Gastroesophageal sphincter (tissue), 4 donors: ENCODE results near the gene SGCB. TPM values are rescaled to one million over a fixed set of nuclear protein-coding genes. Genes with fewer than 3 reads are reported as not detected.

Source experiments
- ATAC-seq: fragments of 150-250 bp; one replicate; pipeline ENCODE4 v1.9.1; 2016; ENCODE audit warnings: mild to moderate bottlenecking, moderate library complexity
- H3K27ac ChIP-seq, 4 donors: fragments of 200-600 bp; sonication (generic) in 3 of 4; 1 replicate in 3 of 4; 2 replicates in 1 of 4; pipeline ENCODE4 v1.5.1; 2016 to 2019
- H3K27me3 ChIP-seq: fragments of 200-600 bp; sonication (generic); one replicate; pipeline ENCODE4 v1.5.1; 2019
- H3K36me3 ChIP-seq, 2 donors: fragments of 200-600 bp; sonication (generic); one replicate each; pipeline ENCODE4 v1.5.1; 2019; ENCODE audit warnings: control low read depth in 1 of 2
- H3K4me1 ChIP-seq, 3 donors: fragments of 200-600 bp; sonication (generic); 1 replicate in 2 of 3; 2 replicates in 1 of 3; pipeline ENCODE4 v1.5.1; 2016 to 2019; ENCODE audit warnings: control low read depth in 2 of 3
- H3K4me3 ChIP-seq, 2 donors: fragments of 200-600 bp; sonication (generic); one replicate each; pipeline ENCODE4 v1.5.1; 2019; ENCODE audit warnings: mild to moderate bottlenecking in 1 of 2, moderate library complexity in 1 of 2
- H3K9me3 ChIP-seq, 3 donors: fragments of 200-600 bp; sonication (generic); one replicate each; pipeline ENCODE4 v1.5.1; 2017 to 2019; ENCODE audit warnings: control low read depth in 2 of 3
- CTCF ChIP-seq, 4 experiments: fragments of 200-600 bp in 2 of 4; fragments of 450-650 bp in 2 of 4; sonication (generic) in 1 of 4; IDR thresholded peaks; one replicate each; pipeline ENCODE4 v1.5.1; 2017 to 2019; ENCODE audit warnings: antibody characterized with exemption in 4 of 4, mild to moderate bottlenecking in 2 of 4, moderate library complexity in 2 of 4
- EP300 ChIP-seq: sonication (generic); formaldehyde crosslinking; IDR thresholded peaks from one replicate; pipeline ENCODE4 v1.6.1; 2017; ENCODE audit warnings: antibody characterized with exemption, mild to moderate bottlenecking
- POLR2A ChIP-seq, 2 donors: fragments of 450-650 bp; IDR thresholded peaks; one replicate each; pipeline ENCODE4 v1.6.1; 2017; ENCODE audit warnings: antibody characterized with exemption in 2 of 2, mild to moderate bottlenecking in 2 of 2, moderate library complexity in 1 of 2
- POLR2AphosphoS5 ChIP-seq: sonication (generic); formaldehyde crosslinking; IDR thresholded peaks from one replicate; pipeline ENCODE4 v1.6.1; 2017; ENCODE audit warnings: antibody characterized with exemption
- WGBS, 2 donors: methylation state at CpG; one replicate each; pipeline ENCODE4 v1.1.5; 2018; ENCODE audit warnings: low coverage in 1 of 2; 5-methylcytosine and 5-hydroxymethylcytosine counted together
- total RNA-seq, 4 donors: library from RNA; depleted of rRNA; stranded (reverse); fragments of >200 nt; gene quantifications; one replicate each; pipeline ENCODE4 v1.1.0, GENCODE V29; 2016

SGCB gene
- total RNA-seq, 4 donors from 2014 or later, result 58.0 to 105 (median 86.2) TPM

- 69 to 100% methylated on average over 4 to 6 of the region's 10 CpGs for WGBS, 2 donors
- no peak for ATAC-seq
- Histone ChIP-seq H3K27ac (no peak overlapping the region), H3K4me3 (no peak overlapping the region), H3K27me3 (peaks cover 38% of the 10 kb centered on the region), H3K36me3 (no peaks in the 10 kb centered on the region), H3K4me1 (peaks cover 0 to 6% (median 0%) of the 10 kb centered on the region in 3 donors), H3K9me3 (no peaks in the 10 kb centered on the region)
- no peak for TF ChIP-seq POLR2AphosphoS5
- no peak for TF ChIP-seq EP300
- no peak for TF ChIP-seq POLR2A (IDR thresholded peaks at IDR 0.05)
- TF ChIP-seq CTCF (IDR thresholded peaks at IDR 0.05), result no peak
These were observed 33.9 kb upstream of the SGCB start for GRCh38 chr4:52071791-52072546.

- H3K4me3 ChIP-seq, result no peak overlapping the region
- no peaks in the 10 kb centered on the region for H3K4me1 ChIP-seq
- H3K9me3 ChIP-seq, result no peaks in the 10 kb centered on the region
- H3K36me3 ChIP-seq, result no peaks in the 10 kb centered on the region
- H3K27ac ChIP-seq, result no peak overlapping the region
- peaks cover 23% of the 10 kb centered on the region for H3K27me3 ChIP-seq
- no peak for ATAC-seq
- TF ChIP-seq EP300, result no peak
- no peak for TF ChIP-seq POLR2A (IDR thresholded peaks at IDR 0.05)
- no peak for TF ChIP-seq CTCF (IDR thresholded peaks at IDR 0.05)
- TF ChIP-seq POLR2AphosphoS5, result no peak
- 58 to 64% methylated on average over 1 of the region's 1 CpG for WGBS, 2 donors
These were observed 31.5 kb upstream of the SGCB start for GRCh38 chr4:52069571-52069970.

- Histone ChIP-seq H3K27me3 (no peaks in the 10 kb centered on the region), H3K4me1 (peaks cover 0 to 4% (median 0%) of the 10 kb centered on the region in 3 donors), H3K27ac (no peak overlapping the region), H3K4me3 (no peak overlapping the region), H3K9me3 (no peaks in the 10 kb centered on the region), H3K36me3 (no peaks in the 10 kb centered on the region)
- no peak for TF ChIP-seq EP300
- TF ChIP-seq CTCF (IDR thresholded peaks at IDR 0.05), result no peak
- TF ChIP-seq POLR2A (IDR thresholded peaks at IDR 0.05), result no peak
- no peak for TF ChIP-seq POLR2AphosphoS5
- peak; percentile 78 for ATAC-seq
- 70 to 83% methylated on average over 1 to 3 of the region's 3 CpGs for WGBS, 2 donors
These were observed 21.3 kb upstream of the SGCB start for GRCh38 chr4:52059372-52059771.

GRCh38 chr4:52058275-52058674 lies 20.2 kb upstream of the SGCB start:
- peaks cover 0 to 4% (median 0%) of the 10 kb centered on the region in 3 donors for H3K4me1 ChIP-seq
- TF ChIP-seq CTCF (IDR thresholded peaks at IDR 0.05), result no peak
- no peak for TF ChIP-seq POLR2A (IDR thresholded peaks at IDR 0.05)
- no peak for TF ChIP-seq POLR2AphosphoS5
- no peaks in the 10 kb centered on the region for H3K36me3 ChIP-seq
- H3K27me3 ChIP-seq, result peaks cover 6% of the 10 kb centered on the region
- H3K9me3 ChIP-seq, result no peaks in the 10 kb centered on the region
- H3K4me3 ChIP-seq, result no peak overlapping the region
- ATAC-seq, result no peak
- 100% methylated on average over 1 of the region's 1 CpG for WGBS, 2 donors
- no peak overlapping the region for H3K27ac ChIP-seq

GRCh38 chr4:52057196-52057595 lies 19.1 kb upstream of the SGCB start:
- H3K27ac ChIP-seq, result no peak overlapping the region
- TF ChIP-seq POLR2A (IDR thresholded peaks at IDR 0.05) (no peak), CTCF (IDR thresholded peaks at IDR 0.05) (no peak), EP300 (no peak), POLR2AphosphoS5 (no peak)
- H3K9me3 ChIP-seq, result peaks cover 0 to under 1% (median 0%) of the 10 kb centered on the region in 3 donors
- peaks cover 10% of the 10 kb centered on the region for H3K27me3 ChIP-seq
- peaks cover 0 to 4% (median 0%) of the 10 kb centered on the region in 3 donors for H3K4me1 ChIP-seq
- no peak overlapping the region for H3K4me3 ChIP-seq
- no peak for ATAC-seq
- H3K36me3 ChIP-seq, result no peaks in the 10 kb centered on the region
